ENCODE results near the gene CSK.

Gene CSK

DNA sequence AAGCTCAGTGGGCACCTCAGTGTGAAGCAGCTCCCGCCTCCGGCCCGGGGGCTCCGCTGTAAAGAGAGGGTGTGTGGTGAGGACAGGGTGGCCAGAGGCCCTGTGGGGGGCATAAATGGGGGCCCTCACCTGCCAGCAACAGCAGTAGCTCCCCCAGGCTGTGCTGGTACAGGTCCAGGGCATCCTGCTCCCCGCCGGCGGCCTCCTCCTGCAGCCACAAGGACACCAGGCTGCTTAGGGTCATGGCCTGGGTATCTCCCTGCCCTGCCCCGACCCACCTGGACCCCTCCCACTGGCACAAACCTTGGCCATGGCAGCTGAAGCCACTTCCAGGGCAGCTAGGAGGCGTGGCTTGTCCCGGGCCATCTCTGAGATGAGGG lies 56.2 kb downstream of the CSK start:
- TF ChIP-seq, protein P1, sequence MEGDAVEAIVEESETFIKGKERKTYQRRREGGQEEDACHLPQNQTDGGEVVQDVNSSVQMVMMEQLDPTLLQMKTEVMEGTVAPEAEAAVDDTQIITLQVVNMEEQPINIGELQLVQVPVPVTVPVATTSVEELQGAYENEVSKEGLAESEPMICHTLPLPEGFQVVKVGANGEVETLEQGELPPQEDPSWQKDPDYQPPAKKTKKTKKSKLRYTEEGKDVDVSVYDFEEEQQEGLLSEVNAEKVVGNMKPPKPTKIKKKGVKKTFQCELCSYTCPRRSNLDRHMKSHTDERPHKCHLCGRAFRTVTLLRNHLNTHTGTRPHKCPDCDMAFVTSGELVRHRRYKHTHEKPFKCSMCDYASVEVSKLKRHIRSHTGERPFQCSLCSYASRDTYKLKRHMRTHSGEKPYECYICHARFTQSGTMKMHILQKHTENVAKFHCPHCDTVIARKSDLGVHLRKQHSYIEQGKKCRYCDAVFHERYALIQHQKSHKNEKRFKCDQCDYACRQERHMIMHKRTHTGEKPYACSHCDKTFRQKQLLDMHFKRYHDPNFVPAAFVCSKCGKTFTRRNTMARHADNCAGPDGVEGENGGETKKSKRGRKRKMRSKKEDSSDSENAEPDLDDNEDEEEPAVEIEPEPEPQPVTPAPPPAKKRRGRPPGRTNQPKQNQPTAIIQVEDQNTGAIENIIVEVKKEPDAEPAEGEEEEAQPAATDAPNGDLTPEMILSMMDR (IDR thresholded peaks at IDR 0.05; ENCODE audit: control insufficient read depth, extremely low read depth, insufficient read depth) = no peak
- H3K4me3 ChIP-seq (ENCODE audit: low read depth, low read length) = no peak overlapping the region
- DNase-seq (ENCODE audit: low read depth) = no peak

- no peak for DNase-seq (ENCODE audit: low read depth)
- TF ChIP-seq, protein P1 (IDR thresholded peaks at IDR 0.05; ENCODE audit: control insufficient read depth, extremely low read depth, insufficient read depth) = no peak
- H3K4me3 ChIP-seq (ENCODE audit: low read depth, low read length) = no peak overlapping the region
Measured at GRCh38 chr15:74838746-74839525, 57.1 kb downstream of the CSK start.

GRCh38 chr15:74839526-74840395 lies 57.9 kb downstream of the CSK start:
- no peak overlapping the region for H3K4me3 ChIP-seq (ENCODE audit: low read depth, low read length)
- TF ChIP-seq, protein P1 (IDR thresholded peaks at IDR 0.05; ENCODE audit: control insufficient read depth, extremely low read depth, insufficient read depth) = no peak
- no peak for DNase-seq (ENCODE audit: low read depth)

DNA sequence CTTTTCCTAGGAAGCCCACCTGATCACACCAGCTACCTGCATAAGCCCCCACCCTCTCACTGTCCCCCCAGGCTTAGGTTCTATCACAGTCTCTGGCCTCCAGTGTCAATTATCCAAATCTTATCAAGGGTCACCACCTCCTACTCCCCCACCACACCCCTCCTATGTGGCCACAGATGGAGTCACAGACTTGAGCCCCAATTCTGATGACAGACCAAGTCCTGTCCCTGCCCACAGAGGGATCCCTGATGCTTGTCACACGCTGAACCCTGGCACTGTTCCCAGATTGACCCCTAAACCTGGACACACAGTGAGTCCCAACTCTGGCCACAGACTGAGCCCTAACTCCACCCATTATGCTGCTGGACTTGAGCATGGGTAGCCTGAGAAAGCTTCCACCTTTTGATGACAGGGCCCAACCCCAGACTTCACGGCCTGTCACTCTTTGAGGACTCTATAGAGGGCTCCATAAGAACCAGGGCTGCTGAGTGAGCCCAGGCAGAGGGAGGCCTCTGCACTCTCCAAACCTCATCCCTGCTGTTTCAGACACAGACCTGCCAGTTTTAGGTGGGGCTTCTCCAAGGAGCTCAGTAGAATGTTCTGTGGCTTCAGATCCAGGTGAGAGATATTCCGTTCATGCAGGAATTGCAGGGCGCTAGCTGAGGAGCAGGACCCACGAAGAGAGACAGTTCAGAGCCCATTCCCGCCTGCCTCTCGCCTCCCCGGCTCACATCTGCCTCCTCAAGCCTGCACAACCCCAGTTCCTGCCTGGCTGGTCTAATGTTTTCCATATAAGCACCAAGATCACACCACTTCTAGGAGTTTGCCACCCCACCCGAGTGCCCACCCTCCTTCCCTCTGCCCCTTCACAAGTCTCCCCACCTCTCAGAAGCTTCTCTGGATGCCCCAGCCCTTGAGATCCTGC lies 59.2 kb downstream of the CSK start:
- TF ChIP-seq, protein P1 (IDR thresholded peaks at IDR 0.05; ENCODE audit: control insufficient read depth, extremely low read depth, insufficient read depth) = no peak
- DNase-seq (ENCODE audit: low read depth) = no peak
- H3K4me3 ChIP-seq (ENCODE audit: low read depth, low read length) = no peak overlapping the region

- peak overlapping the region; percentile 82 for H3K4me3 ChIP-seq (ENCODE audit: low read depth, low read length)
- TF ChIP-seq, protein P1 (IDR thresholded peaks at IDR 0.05; ENCODE audit: control insufficient read depth, extremely low read depth, insufficient read depth) = no peak
- no peak for DNase-seq (ENCODE audit: low read depth)
Measured at GRCh38 chr15:74841891-74842373, 60.1 kb downstream of the CSK start.
